SK-N-SH treated with all-trans-retinoic acid at 6 μM for 48 hours (cell line): Measurements from ENCODE around the gene SLIT2.
A peak's percentile ranks its signal among the peaks of the same experiment; 100 is the strongest.

Experiments used
- ATAC-seq: fragments of 200-7000 bp; cut with Tn5 transposase; 3 replicates; pipeline ENCODE4 v1.9.1; 2020; ENCODE audit warnings: mild to moderate bottlenecking, moderate library complexity
- ARNTL ChIP-seq: fragments of 450-650 bp; formaldehyde crosslinking; IDR thresholded peaks from 2 replicates; pipeline ENCODE4 v1.5.0; 2020; ENCODE audit warnings: low read depth, mild to moderate bottlenecking, moderate library complexity, borderline replicate concordance
- BACH2 ChIP-seq: fragments of 250-450 bp; sonication (Bioruptor Pico); IDR thresholded peaks from 2 replicates; pipeline ENCODE4 v1.9.0; 2021; ENCODE audit warnings: mild to moderate bottlenecking, borderline replicate concordance
- CREB5 ChIP-seq: fragments of 250-450 bp; sonication (Bioruptor Pico); IDR thresholded peaks from 2 replicates; pipeline ENCODE4 v1.5.1; 2020; ENCODE audit warnings: low read depth, mild to moderate bottlenecking, moderate library complexity
- CSDC2 ChIP-seq: fragments of 250-450 bp; sonication (Bioruptor Pico); IDR thresholded peaks from 2 replicates; pipeline ENCODE4 v1.5.0; 2020; ENCODE audit warnings: mild to moderate bottlenecking, moderate library complexity
- CSRNP3 ChIP-seq: fragments of 250-450 bp; sonication (Bioruptor Pico); IDR thresholded peaks from 2 replicates; pipeline ENCODE4 v1.5.1; 2021; ENCODE audit warnings: mild to moderate bottlenecking, moderate library complexity
- ESRRG ChIP-seq: fragments of 250-450 bp; sonication (Bioruptor Pico); IDR thresholded peaks from 2 replicates; pipeline ENCODE4 v1.6.1; 2021; ENCODE audit warnings: mild to moderate bottlenecking
- GLIS3 ChIP-seq: fragments of 250-450 bp; sonication (Bioruptor Pico); IDR thresholded peaks from 2 replicates; pipeline ENCODE4 v1.5.0; 2020; ENCODE audit warnings: mild to moderate bottlenecking, moderate library complexity
- ISL1 ChIP-seq: fragments of 250-450 bp; sonication (Bioruptor Pico); IDR thresholded peaks from 2 replicates; pipeline ENCODE4 v2.1.2; 2022; ENCODE audit warnings: mild to moderate bottlenecking, moderate library complexity
- OSR1 ChIP-seq: fragments of 250-450 bp; sonication (Bioruptor Pico); IDR thresholded peaks from 2 replicates; pipeline ENCODE4 v1.8.0; 2022; ENCODE audit warnings: moderate library complexity, mild to moderate bottlenecking, inconsistent platforms
- PPARA ChIP-seq: fragments of 250-450 bp; sonication (Bioruptor Pico); IDR thresholded peaks from 2 replicates; pipeline ENCODE4 v1.5.0; 2020; ENCODE audit warnings: mild to moderate bottlenecking, borderline replicate concordance
- RARB ChIP-seq: fragments of 250-450 bp; sonication (Bioruptor Pico); IDR thresholded peaks from 2 replicates; pipeline ENCODE4 v1.8.0; 2021; ENCODE audit warnings: mild to moderate bottlenecking, moderate library complexity
- SNAI2 ChIP-seq: fragments of 250-450 bp; sonication (Bioruptor Pico); IDR thresholded peaks from 2 replicates; pipeline ENCODE4 v1.5.0; 2020; ENCODE audit warnings: mild to moderate bottlenecking, moderate library complexity
- TCF4 ChIP-seq: fragments of 250-450 bp; sonication (Bioruptor Pico); IDR thresholded peaks from 2 replicates; pipeline ENCODE4 v1.8.0; 2021; ENCODE audit warnings: mild to moderate bottlenecking, moderate library complexity, borderline replicate concordance
- TOX ChIP-seq: fragments of 250-450 bp; sonication (Bioruptor Pico); IDR thresholded peaks from 2 replicates; pipeline ENCODE4 v1.8.0; 2021; ENCODE audit warnings: mild to moderate bottlenecking, moderate library complexity, borderline replicate concordance
- ZC3H10 ChIP-seq: fragments of 250-450 bp; sonication (Bioruptor Pico); IDR thresholded peaks from 2 replicates; pipeline ENCODE4 v1.5.1; 2021; ENCODE audit warnings: mild to moderate bottlenecking, moderate library complexity
- ZFP3 ChIP-seq: fragments of 250-450 bp; sonication (Bioruptor Pico); IDR thresholded peaks from 2 replicates; pipeline ENCODE4 v1.5.0; 2020; ENCODE audit warnings: mild to moderate bottlenecking, moderate library complexity
- ZFP30 ChIP-seq: fragments of 450-650 bp; formaldehyde crosslinking; IDR thresholded peaks from 2 replicates; pipeline ENCODE4 v1.5.0; 2022; ENCODE audit warnings: mild to moderate bottlenecking, moderate library complexity
- ZNF565 ChIP-seq: fragments of 450-650 bp; formaldehyde crosslinking; conservative IDR thresholded peaks from 2 replicates; pipeline ENCODE4 v1.5.0; 2020; ENCODE audit warnings: low read depth, mild to moderate bottlenecking, moderate library complexity
- ZNF70 ChIP-seq: fragments of 450-650 bp; formaldehyde crosslinking; IDR thresholded peaks from 2 replicates; pipeline ENCODE4 v1.5.0; 2020; ENCODE audit warnings: mild to moderate bottlenecking, moderate library complexity
- ZNF8 ChIP-seq: fragments of 450-650 bp; formaldehyde crosslinking; IDR thresholded peaks from 2 replicates; pipeline ENCODE4 v1.5.0; 2020; ENCODE audit warnings: mild to moderate bottlenecking, moderate library complexity
- TF ChIP-seq, protein P1 (sequence below): fragments of 250-450 bp; sonication (Bioruptor Pico); IDR thresholded peaks from 2 replicates; pipeline ENCODE4 v1.8.0; 2020; ENCODE audit warnings: mild to moderate bottlenecking, moderate library complexity, borderline replicate concordance
- TF ChIP-seq, protein P2 (sequence below): fragments of 250-450 bp; sonication (Bioruptor Pico); IDR thresholded peaks from 2 replicates; pipeline ENCODE4 v1.8.0; 2021; ENCODE audit warnings: low read depth, mild to moderate bottlenecking, moderate library complexity, borderline replicate concordance

Gene SLIT2

GRCh38 chr4:20292739-20293138 lies 41.0 kb downstream of the SLIT2 start:
- TF ChIP-seq CSDC2 (CRISPR knock-in tag) (no peak), TCF4 (no peak)
- TF ChIP-seq, all 23 proteins: peak for 0
- ATAC-seq, result no peak

GRCh38 chr4:20297261-20297660 lies 45.6 kb downstream of the SLIT2 start:
- ATAC-seq, result no peak
- TF ChIP-seq ZFP3 (CRISPR knock-in tag) (no peak), OSR1 (CRISPR knock-in tag) (no peak), RARB (CRISPR knock-in tag) (no peak), ZFP30 (no peak), BACH2 (no peak), ARNTL (CRISPR knock-in tag) (no peak), SNAI2 (no peak), ZC3H10 (CRISPR knock-in tag) (no peak), ZNF70 (CRISPR knock-in tag) (no peak)
- TF ChIP-seq, protein P1, sequence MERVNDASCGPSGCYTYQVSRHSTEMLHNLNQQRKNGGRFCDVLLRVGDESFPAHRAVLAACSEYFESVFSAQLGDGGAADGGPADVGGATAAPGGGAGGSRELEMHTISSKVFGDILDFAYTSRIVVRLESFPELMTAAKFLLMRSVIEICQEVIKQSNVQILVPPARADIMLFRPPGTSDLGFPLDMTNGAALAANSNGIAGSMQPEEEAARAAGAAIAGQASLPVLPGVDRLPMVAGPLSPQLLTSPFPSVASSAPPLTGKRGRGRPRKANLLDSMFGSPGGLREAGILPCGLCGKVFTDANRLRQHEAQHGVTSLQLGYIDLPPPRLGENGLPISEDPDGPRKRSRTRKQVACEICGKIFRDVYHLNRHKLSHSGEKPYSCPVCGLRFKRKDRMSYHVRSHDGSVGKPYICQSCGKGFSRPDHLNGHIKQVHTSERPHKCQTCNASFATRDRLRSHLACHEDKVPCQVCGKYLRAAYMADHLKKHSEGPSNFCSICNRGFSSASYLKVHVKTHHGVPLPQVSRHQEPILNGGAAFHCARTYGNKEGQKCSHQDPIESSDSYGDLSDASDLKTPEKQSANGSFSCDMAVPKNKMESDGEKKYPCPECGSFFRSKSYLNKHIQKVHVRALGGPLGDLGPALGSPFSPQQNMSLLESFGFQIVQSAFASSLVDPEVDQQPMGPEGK (CRISPR knock-in tag), result no peak

GRCh38 chr4:20297783-20298182 lies 46.1 kb downstream of the SLIT2 start:
- TF ChIP-seq ZNF70 (CRISPR knock-in tag), result no peak
- no peak for ATAC-seq

DNA sequence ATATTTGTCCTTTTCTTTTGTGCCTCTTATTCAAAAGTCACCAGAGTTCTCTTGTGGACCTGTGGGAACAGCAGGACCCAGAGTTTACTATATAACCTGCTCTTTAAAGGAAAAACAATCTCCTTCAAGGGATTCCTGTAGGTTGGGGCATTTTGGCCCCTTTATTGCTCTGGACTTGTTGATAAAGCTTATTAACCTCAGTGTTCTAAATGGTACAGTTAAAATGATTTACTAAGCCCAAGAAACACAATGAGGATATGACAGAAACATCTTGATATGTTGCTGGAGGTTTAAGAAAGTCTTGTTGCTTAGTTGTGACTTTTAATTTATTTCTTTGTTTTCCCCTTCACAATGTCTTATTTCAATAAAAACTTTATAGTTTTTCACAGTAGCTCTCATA lies 46.8 kb downstream of the SLIT2 start:
- ATAC-seq, result no peak
- TF ChIP-seq ZNF70 (CRISPR knock-in tag), result no peak
- TF ChIP-seq, protein P1 (CRISPR knock-in tag), result no peak

DNA sequence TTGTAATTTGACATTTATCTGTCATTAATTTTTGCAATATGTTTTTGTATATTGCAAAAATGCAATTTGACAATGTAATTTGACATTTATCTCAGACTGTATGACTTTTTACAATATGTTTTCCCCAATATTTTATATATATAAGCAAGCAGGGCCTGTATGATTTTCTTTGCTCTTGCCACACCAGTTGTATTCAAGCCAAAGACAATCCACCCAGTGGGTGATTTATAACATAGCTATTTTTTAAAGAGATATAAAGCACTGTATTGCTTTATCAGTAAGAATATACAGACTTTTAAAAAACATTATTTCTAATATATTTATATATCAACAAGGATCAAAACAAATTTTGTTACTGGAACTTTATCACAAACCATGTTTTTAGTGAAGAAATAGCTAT lies 47.3 kb downstream of the SLIT2 start:
- no peak for TF ChIP-seq ZNF8 (CRISPR knock-in tag)
- TF ChIP-seq PPARA (CRISPR knock-in tag), result no peak
- no peak for TF ChIP-seq TOX
- TF ChIP-seq ARNTL (CRISPR knock-in tag), result no peak
- no peak for TF ChIP-seq ZNF565
- no peak for TF ChIP-seq ISL1 (CRISPR knock-in tag)
- TF ChIP-seq GLIS3 (CRISPR knock-in tag), result no peak
- TF ChIP-seq ESRRG, result no peak
- TF ChIP-seq CSDC2 (CRISPR knock-in tag), result no peak
- no peak for TF ChIP-seq ZNF70 (CRISPR knock-in tag)
- no peak for ATAC-seq

- ATAC-seq, result peak; percentile 57; the same call in 2 of the 3 replicates
- TF ChIP-seq RARB (CRISPR knock-in tag) (no peak), ISL1 (CRISPR knock-in tag) (no peak), ESRRG (no peak), ZNF70 (CRISPR knock-in tag) (no peak), BACH2 (no peak), PPARA (CRISPR knock-in tag) (no peak), ARNTL (CRISPR knock-in tag) (no peak), CSRNP3 (no peak), ZFP30 (no peak), ZNF565 (no peak), SNAI2 (no peak), ZNF8 (CRISPR knock-in tag) (no peak), TCF4 (no peak), CREB5 (CRISPR knock-in tag) (no peak), CSDC2 (CRISPR knock-in tag) (no peak), OSR1 (CRISPR knock-in tag) (no peak)
- TF ChIP-seq, protein P2, sequence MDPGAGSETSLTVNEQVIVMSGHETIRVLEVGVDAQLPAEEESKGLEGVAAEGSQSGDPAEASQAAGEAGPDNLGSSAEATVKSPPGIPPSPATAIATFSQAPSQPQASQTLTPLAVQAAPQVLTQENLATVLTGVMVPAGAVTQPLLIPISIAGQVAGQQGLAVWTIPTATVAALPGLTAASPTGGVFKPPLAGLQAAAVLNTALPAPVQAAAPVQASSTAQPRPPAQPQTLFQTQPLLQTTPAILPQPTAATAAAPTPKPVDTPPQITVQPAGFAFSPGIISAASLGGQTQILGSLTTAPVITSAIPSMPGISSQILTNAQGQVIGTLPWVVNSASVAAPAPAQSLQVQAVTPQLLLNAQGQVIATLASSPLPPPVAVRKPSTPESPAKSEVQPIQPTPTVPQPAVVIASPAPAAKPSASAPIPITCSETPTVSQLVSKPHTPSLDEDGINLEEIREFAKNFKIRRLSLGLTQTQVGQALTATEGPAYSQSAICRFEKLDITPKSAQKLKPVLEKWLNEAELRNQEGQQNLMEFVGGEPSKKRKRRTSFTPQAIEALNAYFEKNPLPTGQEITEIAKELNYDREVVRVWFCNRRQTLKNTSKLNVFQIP, result no peak
- TF ChIP-seq, all 23 proteins: peak for 0
Observed at GRCh38 chr4:20299515-20299914, 47.8 kb downstream of the SLIT2 start.
